ENCODE data around the gene JUND. TPM values are rescaled to one million over a fixed set of nuclear protein-coding genes. Genes with fewer than 3 reads are reported as not detected.

JUND gene
- total and polyA plus RNA-seq, 4 donors = 12.8 to 103 (median 41.8) TPM

DNA sequence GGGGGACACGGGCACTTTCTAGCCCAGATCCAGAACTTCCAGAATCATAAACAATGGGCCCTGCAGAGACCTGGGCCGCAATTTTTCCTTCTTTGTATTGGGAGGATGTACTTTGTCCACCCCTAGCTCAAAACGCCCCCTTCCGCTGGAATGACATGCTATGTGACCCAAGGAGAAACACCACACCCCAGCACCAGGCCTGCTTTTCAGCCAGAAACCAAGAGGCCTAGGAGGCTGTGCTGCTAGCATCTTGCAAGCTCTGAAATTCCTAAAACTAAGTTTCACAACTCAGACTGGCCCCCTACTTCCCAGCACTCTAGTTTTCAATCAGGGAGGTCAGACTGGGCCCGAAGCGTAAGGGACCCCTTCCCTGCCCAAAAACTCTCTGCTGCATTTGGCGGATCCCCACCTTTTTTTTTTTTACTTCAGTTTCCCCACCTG is 40.9 kb upstream of the JUND start:
- peak; percentile 71 for DNase-seq (ENCODE audit: low spot score)
- H3K36me3 ChIP-seq (ENCODE audit: control insufficient read depth in 4 of 4, insufficient read depth in 3 of 4, low read depth in 1 of 4, low read length in 3 of 4) = no peaks in the 10 kb centered on the region
- peak overlapping the region; percentile 90 to 92 for H3K27ac ChIP-seq (ENCODE audit: low read depth in 1 of 2, low read length in 2 of 2)
- H3K9ac ChIP-seq (ENCODE audit: low read depth in 1 of 2, low read length in 2 of 2) = peak overlapping the region; percentile 76 to 90
- peak overlapping the region; percentile 84 to 89 (median 88) for H3K4me3 ChIP-seq (ENCODE audit: low read depth in 1 of 3, low read length in 3 of 3)
- H3K27me3 ChIP-seq (ENCODE audit: control insufficient read depth in 4 of 4, insufficient read depth in 4 of 4, low read length in 3 of 4) = no peaks in the 10 kb centered on the region
- H3K9me3 ChIP-seq (ENCODE audit: control insufficient read depth in 4 of 4, low read length in 3 of 4) = no peaks in the 10 kb centered on the region
- no peak for TF ChIP-seq FOXA1 (IDR thresholded peaks at IDR 0.05)
- TF ChIP-seq, protein P1, sequence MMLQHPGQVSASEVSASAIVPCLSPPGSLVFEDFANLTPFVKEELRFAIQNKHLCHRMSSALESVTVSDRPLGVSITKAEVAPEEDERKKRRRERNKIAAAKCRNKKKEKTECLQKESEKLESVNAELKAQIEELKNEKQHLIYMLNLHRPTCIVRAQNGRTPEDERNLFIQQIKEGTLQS (IDR thresholded peaks at IDR 0.05) = no peak
- TF ChIP-seq, protein P2, sequence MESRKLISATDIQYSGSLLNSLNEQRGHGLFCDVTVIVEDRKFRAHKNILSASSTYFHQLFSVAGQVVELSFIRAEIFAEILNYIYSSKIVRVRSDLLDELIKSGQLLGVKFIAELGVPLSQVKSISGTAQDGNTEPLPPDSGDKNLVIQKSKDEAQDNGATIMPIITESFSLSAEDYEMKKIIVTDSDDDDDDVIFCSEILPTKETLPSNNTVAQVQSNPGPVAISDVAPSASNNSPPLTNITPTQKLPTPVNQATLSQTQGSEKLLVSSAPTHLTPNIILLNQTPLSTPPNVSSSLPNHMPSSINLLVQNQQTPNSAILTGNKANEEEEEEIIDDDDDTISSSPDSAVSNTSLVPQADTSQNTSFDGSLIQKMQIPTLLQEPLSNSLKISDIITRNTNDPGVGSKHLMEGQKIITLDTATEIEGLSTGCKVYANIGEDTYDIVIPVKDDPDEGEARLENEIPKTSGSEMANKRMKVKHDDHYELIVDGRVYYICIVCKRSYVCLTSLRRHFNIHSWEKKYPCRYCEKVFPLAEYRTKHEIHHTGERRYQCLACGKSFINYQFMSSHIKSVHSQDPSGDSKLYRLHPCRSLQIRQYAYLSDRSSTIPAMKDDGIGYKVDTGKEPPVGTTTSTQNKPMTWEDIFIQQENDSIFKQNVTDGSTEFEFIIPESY (IDR thresholded peaks at IDR 0.05) = no peak
- no peak for TF ChIP-seq GABPA (IDR thresholded peaks at IDR 0.05 in 1 of 2, conservative IDR thresholded peaks at IDR 0.05 in 1 of 2)
- TF ChIP-seq, protein P3, sequence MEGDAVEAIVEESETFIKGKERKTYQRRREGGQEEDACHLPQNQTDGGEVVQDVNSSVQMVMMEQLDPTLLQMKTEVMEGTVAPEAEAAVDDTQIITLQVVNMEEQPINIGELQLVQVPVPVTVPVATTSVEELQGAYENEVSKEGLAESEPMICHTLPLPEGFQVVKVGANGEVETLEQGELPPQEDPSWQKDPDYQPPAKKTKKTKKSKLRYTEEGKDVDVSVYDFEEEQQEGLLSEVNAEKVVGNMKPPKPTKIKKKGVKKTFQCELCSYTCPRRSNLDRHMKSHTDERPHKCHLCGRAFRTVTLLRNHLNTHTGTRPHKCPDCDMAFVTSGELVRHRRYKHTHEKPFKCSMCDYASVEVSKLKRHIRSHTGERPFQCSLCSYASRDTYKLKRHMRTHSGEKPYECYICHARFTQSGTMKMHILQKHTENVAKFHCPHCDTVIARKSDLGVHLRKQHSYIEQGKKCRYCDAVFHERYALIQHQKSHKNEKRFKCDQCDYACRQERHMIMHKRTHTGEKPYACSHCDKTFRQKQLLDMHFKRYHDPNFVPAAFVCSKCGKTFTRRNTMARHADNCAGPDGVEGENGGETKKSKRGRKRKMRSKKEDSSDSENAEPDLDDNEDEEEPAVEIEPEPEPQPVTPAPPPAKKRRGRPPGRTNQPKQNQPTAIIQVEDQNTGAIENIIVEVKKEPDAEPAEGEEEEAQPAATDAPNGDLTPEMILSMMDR (IDR thresholded peaks at IDR 0.05; ENCODE audit: low read depth, low read length, missing input control) = no peak
- TF ChIP-seq NR2F2 (IDR thresholded peaks at IDR 0.05) = no peak
- TF ChIP-seq HNF4A (conservative IDR thresholded peaks at IDR 0.05) = peak; percentile 5 to 27
- no peak for TF ChIP-seq JUND (IDR thresholded peaks at IDR 0.05)
- TF ChIP-seq, protein P4, sequence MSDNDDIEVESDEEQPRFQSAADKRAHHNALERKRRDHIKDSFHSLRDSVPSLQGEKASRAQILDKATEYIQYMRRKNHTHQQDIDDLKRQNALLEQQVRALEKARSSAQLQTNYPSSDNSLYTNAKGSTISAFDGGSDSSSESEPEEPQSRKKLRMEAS (IDR thresholded peaks at IDR 0.05) = no peak
- TF ChIP-seq EGR1 (IDR thresholded peaks at IDR 0.05; ENCODE audit: low read depth in 2 of 2) = no peak
- TF ChIP-seq TAF1 (conservative IDR thresholded peaks at IDR 0.05) = no peak
- TF ChIP-seq, protein P5, sequence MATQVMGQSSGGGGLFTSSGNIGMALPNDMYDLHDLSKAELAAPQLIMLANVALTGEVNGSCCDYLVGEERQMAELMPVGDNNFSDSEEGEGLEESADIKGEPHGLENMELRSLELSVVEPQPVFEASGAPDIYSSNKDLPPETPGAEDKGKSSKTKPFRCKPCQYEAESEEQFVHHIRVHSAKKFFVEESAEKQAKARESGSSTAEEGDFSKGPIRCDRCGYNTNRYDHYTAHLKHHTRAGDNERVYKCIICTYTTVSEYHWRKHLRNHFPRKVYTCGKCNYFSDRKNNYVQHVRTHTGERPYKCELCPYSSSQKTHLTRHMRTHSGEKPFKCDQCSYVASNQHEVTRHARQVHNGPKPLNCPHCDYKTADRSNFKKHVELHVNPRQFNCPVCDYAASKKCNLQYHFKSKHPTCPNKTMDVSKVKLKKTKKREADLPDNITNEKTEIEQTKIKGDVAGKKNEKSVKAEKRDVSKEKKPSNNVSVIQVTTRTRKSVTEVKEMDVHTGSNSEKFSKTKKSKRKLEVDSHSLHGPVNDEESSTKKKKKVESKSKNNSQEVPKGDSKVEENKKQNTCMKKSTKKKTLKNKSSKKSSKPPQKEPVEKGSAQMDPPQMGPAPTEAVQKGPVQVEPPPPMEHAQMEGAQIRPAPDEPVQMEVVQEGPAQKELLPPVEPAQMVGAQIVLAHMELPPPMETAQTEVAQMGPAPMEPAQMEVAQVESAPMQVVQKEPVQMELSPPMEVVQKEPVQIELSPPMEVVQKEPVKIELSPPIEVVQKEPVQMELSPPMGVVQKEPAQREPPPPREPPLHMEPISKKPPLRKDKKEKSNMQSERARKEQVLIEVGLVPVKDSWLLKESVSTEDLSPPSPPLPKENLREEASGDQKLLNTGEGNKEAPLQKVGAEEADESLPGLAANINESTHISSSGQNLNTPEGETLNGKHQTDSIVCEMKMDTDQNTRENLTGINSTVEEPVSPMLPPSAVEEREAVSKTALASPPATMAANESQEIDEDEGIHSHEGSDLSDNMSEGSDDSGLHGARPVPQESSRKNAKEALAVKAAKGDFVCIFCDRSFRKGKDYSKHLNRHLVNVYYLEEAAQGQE (IDR thresholded peaks at IDR 0.05) = no peak
- peak in 1 of 2 donors; percentile 8 for TF ChIP-seq RXRA (IDR thresholded peaks at IDR 0.05)
- TF ChIP-seq HNF4G (IDR thresholded peaks at IDR 0.05) = no peak
- peak; percentile 20 for TF ChIP-seq SP1 (IDR thresholded peaks at IDR 0.05)
- no peak for TF ChIP-seq FOXA2 (IDR thresholded peaks at IDR 0.05)
- no peak for TF ChIP-seq YY1 (IDR thresholded peaks at IDR 0.05)
- TF ChIP-seq RAD21 (IDR thresholded peaks at IDR 0.05) = peak; percentile 20
- 2% methylated on average over 7 of the region's 7 CpGs for WGBS
- peaks cover 13 to 52% (median 36%) of the 10 kb centered on the region in 4 donors for H3K4me1 ChIP-seq (ENCODE audit: control insufficient read depth in 4 of 4, insufficient read depth in 4 of 4, low read length in 3 of 4)
